Erythroblast (primary cell): ENCODE measurements around the gene RIOK3.

Experiments used
- GATA1 ChIP-seq: IDR thresholded peaks from 2 replicates; pipeline ENCODE4 v1.6.1; 2011; ENCODE audit warnings: low read depth, mild to moderate bottlenecking, control low read depth, low read length, moderate library complexity
- POLR2A ChIP-seq: IDR thresholded peaks from 2 replicates; pipeline ENCODE4 v1.6.1; 2011; ENCODE audit warnings: mild to moderate bottlenecking, low read length

DNA sequence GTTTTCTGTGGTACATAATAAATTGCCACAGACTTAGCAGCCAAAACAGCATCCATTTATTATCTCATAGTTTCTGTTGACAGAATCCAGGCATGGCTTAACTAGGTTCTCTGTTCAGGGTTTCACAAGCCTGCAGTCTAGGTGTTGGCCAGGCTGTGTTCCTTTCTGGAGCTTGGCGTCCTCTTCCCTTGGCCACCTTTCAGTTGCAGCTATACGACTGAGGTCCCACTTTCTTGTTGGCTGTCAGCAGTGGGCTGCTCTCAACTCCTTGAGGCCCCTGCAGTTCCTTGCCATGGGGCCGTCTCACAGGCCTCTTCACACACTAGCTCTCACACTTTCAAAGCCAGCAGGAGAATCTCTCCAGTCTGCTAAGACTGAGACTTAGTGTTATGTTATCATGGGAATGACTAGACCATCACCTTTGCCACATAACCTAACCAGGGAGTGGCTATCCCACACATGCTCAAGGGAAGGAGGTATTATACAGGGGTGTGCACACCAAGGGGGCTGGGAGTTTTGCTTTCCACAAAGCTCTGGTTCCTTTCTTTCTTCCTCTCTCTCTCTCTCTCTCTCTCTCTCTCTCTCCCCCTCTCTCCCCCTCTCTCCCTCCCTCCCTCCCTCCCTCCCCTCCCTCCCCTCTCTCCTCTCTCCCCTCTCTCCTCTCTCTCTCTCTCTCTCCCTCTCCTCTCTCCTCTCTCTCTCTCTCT, 15.8 kb downstream of the RIOK3 start:
- no peak for TF ChIP-seq POLR2A
- TF ChIP-seq GATA1: no peak
